K562 (cell line): ENCODE results near the gene NUAK1. TPM values are rescaled to one million over a fixed set of nuclear protein-coding genes. Genes with fewer than 3 reads are reported as not detected.

ENCODE experiments used
- E2F3 ChIP-seq: fragments of 250-450 bp; sonication (Bioruptor Pico); IDR thresholded peaks from 2 replicates; pipeline ENCODE4 v1.4.0; 2020; ENCODE audit warnings: mild to moderate bottlenecking
- GATAD2A ChIP-seq: fragments of 450-650 bp; IDR thresholded peaks from 2 replicates; pipeline ENCODE4 v1.6.1; 2017
- MECOM ChIP-seq: fragments of 250-450 bp; sonication (Bioruptor Pico); IDR thresholded peaks from 2 replicates; pipeline ENCODE4 v1.8.0; 2022; ENCODE audit warnings: inconsistent platforms
- NELFE ChIP-seq: IDR thresholded peaks from 2 replicates; pipeline ENCODE4 v1.6.1; 2011; ENCODE audit warnings: mild to moderate bottlenecking; ENCODE audit not compliant: insufficient read depth, insufficient read length
- NFATC3 ChIP-seq: fragments of 450-650 bp; IDR thresholded peaks from 2 replicates; pipeline ENCODE4 v1.6.1; 2017; ENCODE audit warnings: mild to moderate bottlenecking
- RBM39 ChIP-seq: fragments of 200-400 bp; formaldehyde crosslinking; optimal IDR thresholded peaks from 2 replicates; pipeline ENCODE3; 2018; ENCODE audit warnings: low read depth, low read length
- ZBTB40 ChIP-seq, 2 experiments: fragments of 450-650 bp in 1 of 2; sonication (generic) in 1 of 2; formaldehyde crosslinking in 1 of 2; IDR thresholded peaks; 2 replicates each; pipeline versions ENCODE4 v1.7.1 to v1.9.0; 2016 to 2022; ENCODE audit warnings: inconsistent platforms in 1 of 2, mild to moderate bottlenecking in 1 of 2, missing genetic modification reagents in 1 of 2
- polyA plus RNA-seq, 8 experiments: library from polyadenylated mRNA; depleted of rRNA in 4 of 8; stranded (reverse) in 5 of 8; unstranded in 3 of 8; fragments of >200 nt; fragmentation: Nextera tagmentation in 2 of 8; fragmentation: Illumina TruSeq in 1 of 8; extraction: Ambion mirVana in 2 of 8; extraction: Trizol in 1 of 8; gene quantifications; 2 replicates each; pipeline versions ENCODE4 v1.2.1 to v1.2.3, GENCODE V29; 2011 to 2014; ENCODE audit warnings: inconsistent platforms in 1 of 8, missing spikeins in 1 of 8
- total RNA-seq, 7 experiments: library from RNA; depleted of rRNA in 6 of 7; stranded (reverse); fragments of >200 nt in 6 of 7; fragmentation: Illumina TruSeq in 2 of 7; extraction: Trizol in 2 of 7; gene quantifications; 2 replicates each; pipeline versions ENCODE4 v1.2.1 to v1.2.3, GENCODE V29; 2011 to 2021; ENCODE audit warnings: low replicate concordance in 1 of 7
- TF ChIP-seq, protein P1 (sequence below), 2 experiments: fragments of 450-650 bp; formaldehyde crosslinking in 1 of 2; IDR thresholded peaks; 2 replicates each; pipeline versions ENCODE4 v1.4.0 to v1.6.1; 2014 to 2020; ENCODE audit warnings: mild to moderate bottlenecking in 2 of 2, borderline replicate concordance in 1 of 2, low read depth in 1 of 2

Gene NUAK1
- total and polyA plus RNA-seq, 9 of the 15 experiments (the other 6 are each of a cell fraction or from before 2014, with no cell fraction given): 0.02 TPM; not detected in 8

- TF ChIP-seq, protein P1, sequence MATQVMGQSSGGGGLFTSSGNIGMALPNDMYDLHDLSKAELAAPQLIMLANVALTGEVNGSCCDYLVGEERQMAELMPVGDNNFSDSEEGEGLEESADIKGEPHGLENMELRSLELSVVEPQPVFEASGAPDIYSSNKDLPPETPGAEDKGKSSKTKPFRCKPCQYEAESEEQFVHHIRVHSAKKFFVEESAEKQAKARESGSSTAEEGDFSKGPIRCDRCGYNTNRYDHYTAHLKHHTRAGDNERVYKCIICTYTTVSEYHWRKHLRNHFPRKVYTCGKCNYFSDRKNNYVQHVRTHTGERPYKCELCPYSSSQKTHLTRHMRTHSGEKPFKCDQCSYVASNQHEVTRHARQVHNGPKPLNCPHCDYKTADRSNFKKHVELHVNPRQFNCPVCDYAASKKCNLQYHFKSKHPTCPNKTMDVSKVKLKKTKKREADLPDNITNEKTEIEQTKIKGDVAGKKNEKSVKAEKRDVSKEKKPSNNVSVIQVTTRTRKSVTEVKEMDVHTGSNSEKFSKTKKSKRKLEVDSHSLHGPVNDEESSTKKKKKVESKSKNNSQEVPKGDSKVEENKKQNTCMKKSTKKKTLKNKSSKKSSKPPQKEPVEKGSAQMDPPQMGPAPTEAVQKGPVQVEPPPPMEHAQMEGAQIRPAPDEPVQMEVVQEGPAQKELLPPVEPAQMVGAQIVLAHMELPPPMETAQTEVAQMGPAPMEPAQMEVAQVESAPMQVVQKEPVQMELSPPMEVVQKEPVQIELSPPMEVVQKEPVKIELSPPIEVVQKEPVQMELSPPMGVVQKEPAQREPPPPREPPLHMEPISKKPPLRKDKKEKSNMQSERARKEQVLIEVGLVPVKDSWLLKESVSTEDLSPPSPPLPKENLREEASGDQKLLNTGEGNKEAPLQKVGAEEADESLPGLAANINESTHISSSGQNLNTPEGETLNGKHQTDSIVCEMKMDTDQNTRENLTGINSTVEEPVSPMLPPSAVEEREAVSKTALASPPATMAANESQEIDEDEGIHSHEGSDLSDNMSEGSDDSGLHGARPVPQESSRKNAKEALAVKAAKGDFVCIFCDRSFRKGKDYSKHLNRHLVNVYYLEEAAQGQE (IDR thresholded peaks at IDR 0.05; ENCODE audit: borderline replicate concordance): no peak
- TF ChIP-seq, protein P1 (CRISPR knock-in tag; IDR thresholded peaks at IDR 0.05; ENCODE audit: low read depth): no peak
- TF ChIP-seq MECOM (no peak), NFATC3 (no peak), ZBTB40 (IDR thresholded peaks at IDR 0.05) (no peak), ZBTB40 (CRISPR knock-in tag; IDR thresholded peaks at IDR 0.05) (no peak), RBM39 (no peak), NELFE (no peak), GATAD2A (no peak), E2F3 (CRISPR knock-in tag) (no peak)
Observed at GRCh38 chr12:106174876-106175275, 36.1 kb upstream of the NUAK1 start (continued).
